ENCODE data around the gene RBM45.
"Not testable (repeated sequence)": the region's sequence is repeated elsewhere in the genome, so short reads cannot be mapped to it uniquely, and the experiment has no call there.

The RBM45 gene

GRCh38 chr2:178112202-178113152 lies at the start of gene RBM45:
Gene RBM45, plus strand, starts transcription at chr2:178112437. Its CDS starts 110 bp downstream, at chr2:178112547.
- DNase-seq (ENCODE audit: low read depth in 2 of 2), result peak; percentile 63 to 79

- no peak for DNase-seq (ENCODE audit: low read depth in 2 of 2)
Measured at GRCh38 chr2:178066324-178066723, 45.9 kb upstream of the RBM45 start.

- no peak for DNase-seq (ENCODE audit: low read depth in 2 of 2)
Measured at GRCh38 chr2:178066890-178067669, 45.2 kb upstream of the RBM45 start.

GRCh38 chr2:178068823-178069454 lies 43.3 kb upstream of the RBM45 start:
- no peak for DNase-seq (ENCODE audit: low read depth in 2 of 2)

- DNase-seq (ENCODE audit: low read depth in 2 of 2), result no peak
Measured at GRCh38 chr2:178069551-178069950, 42.7 kb upstream of the RBM45 start.

GRCh38 chr2:178070824-178071223 lies 41.4 kb upstream of the RBM45 start:
- no peak for DNase-seq (ENCODE audit: low read depth in 2 of 2)

GRCh38 chr2:178072000-178072382 lies 40.2 kb upstream of the RBM45 start:
- no peak for DNase-seq (ENCODE audit: low read depth in 2 of 2)

- no peak for DNase-seq (ENCODE audit: low read depth in 2 of 2)
Measured at GRCh38 chr2:178072383-178073301, 39.6 kb upstream of the RBM45 start, which contains the start of gene PDE11A. Gene PDE11A, minus strand, starts transcription at chr2:178072777. Its CDS starts 340 bp downstream, at chr2:178072437.

- DNase-seq (ENCODE audit: low read depth in 2 of 2), result no peak
Measured at GRCh38 chr2:178074123-178075005, 37.9 kb upstream of the RBM45 start.

GRCh38 chr2:178075006-178075326 lies 37.3 kb upstream of the RBM45 start:
- DNase-seq (ENCODE audit: low read depth in 2 of 2), result no peak

- no peak for DNase-seq (ENCODE audit: low read depth in 2 of 2)
Measured at GRCh38 chr2:178076130-178076529, 36.1 kb upstream of the RBM45 start.

- DNase-seq (ENCODE audit: low read depth in 2 of 2), result not testable (repeated sequence)
Measured at GRCh38 chr2:178079279-178079678, 33.0 kb upstream of the RBM45 start.

- no peak for DNase-seq (ENCODE audit: low read depth in 2 of 2)
Measured at GRCh38 chr2:178082408-178083045, 29.7 kb upstream of the RBM45 start.

- no peak for DNase-seq (ENCODE audit: low read depth in 2 of 2)
Measured at GRCh38 chr2:178084273-178084672, 28.0 kb upstream of the RBM45 start.

- DNase-seq (ENCODE audit: low read depth in 2 of 2), result no peak
Measured at GRCh38 chr2:178088774-178089270, 23.4 kb upstream of the RBM45 start.

GRCh38 chr2:178093471-178093870 lies 18.8 kb upstream of the RBM45 start:
- DNase-seq (ENCODE audit: low read depth in 2 of 2), result no peak

- DNase-seq (ENCODE audit: low read depth in 2 of 2), result no peak
Measured at GRCh38 chr2:178101321-178102079, 10.7 kb upstream of the RBM45 start.

- no peak for DNase-seq (ENCODE audit: low read depth in 2 of 2)
Measured at GRCh38 chr2:178105566-178105965, 6.7 kb upstream of the RBM45 start.

- DNase-seq (ENCODE audit: low read depth in 2 of 2), result no peak
Measured at GRCh38 chr2:178106053-178106452, 6.2 kb upstream of the RBM45 start.
